ENCODE data around the gene TLX3.

DNA sequence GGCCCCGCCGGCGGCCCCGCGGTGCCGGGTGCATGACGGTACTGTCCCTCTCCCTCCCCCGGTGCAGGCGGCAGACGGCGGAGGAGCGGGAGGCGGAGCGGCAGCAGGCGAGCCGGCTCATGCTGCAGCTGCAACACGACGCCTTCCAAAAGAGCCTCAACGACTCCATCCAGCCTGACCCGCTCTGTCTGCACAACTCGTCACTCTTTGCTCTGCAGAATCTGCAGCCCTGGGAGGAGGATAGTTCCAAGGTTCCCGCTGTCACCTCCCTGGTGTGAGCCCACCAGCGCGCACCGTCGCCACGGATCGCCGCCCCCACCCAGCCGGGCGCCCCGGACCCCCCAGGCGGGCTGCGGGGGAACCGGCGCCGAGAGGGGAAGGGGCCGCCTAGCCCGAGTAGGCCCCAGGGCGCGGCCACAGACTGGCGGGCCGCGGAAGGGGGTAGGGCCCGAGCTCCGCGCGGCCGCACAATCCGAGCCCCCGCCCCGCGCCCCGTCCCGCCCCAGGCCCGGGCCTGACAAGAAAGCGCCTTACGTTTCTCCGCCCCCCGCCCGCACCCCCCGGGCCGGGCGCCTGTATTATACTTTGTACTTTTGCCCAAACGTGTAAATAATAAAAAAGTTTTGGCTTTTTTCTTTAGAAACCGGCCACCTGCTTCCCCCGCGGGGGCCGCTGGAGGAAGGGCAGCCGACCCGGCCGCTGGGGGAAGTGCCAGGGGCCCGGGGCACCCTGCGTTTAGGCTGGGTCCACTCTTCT is 2.5 kb downstream of the TLX3 start:
- no peak for TF ChIP-seq POLR2A (IDR thresholded peaks at IDR 0.05)
- TF ChIP-seq, protein P1, sequence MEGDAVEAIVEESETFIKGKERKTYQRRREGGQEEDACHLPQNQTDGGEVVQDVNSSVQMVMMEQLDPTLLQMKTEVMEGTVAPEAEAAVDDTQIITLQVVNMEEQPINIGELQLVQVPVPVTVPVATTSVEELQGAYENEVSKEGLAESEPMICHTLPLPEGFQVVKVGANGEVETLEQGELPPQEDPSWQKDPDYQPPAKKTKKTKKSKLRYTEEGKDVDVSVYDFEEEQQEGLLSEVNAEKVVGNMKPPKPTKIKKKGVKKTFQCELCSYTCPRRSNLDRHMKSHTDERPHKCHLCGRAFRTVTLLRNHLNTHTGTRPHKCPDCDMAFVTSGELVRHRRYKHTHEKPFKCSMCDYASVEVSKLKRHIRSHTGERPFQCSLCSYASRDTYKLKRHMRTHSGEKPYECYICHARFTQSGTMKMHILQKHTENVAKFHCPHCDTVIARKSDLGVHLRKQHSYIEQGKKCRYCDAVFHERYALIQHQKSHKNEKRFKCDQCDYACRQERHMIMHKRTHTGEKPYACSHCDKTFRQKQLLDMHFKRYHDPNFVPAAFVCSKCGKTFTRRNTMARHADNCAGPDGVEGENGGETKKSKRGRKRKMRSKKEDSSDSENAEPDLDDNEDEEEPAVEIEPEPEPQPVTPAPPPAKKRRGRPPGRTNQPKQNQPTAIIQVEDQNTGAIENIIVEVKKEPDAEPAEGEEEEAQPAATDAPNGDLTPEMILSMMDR (IDR thresholded peaks at IDR 0.05): no peak

Data from lower leg skin (tissue), 3 donors.